Subcutaneous adipose tissue (tissue), 4 donors: ENCODE data around the gene SSR2. TPM values are rescaled to one million over a fixed set of nuclear protein-coding genes. Genes with fewer than 3 reads are reported as not detected.

Experiments used
- total RNA-seq, 4 donors: library from RNA; depleted of rRNA; stranded (reverse); fragments of >200 nt; gene quantifications; one replicate each; pipeline ENCODE4 v1.1.0, GENCODE V29; 2016
- TF ChIP-seq, protein P1 (sequence below): fragments of 450-650 bp; IDR thresholded peaks from one replicate; pipeline ENCODE4 v1.5.1; 2016; ENCODE audit warnings: low read depth, mild to moderate bottlenecking, control low read depth, antibody characterized with exemption, moderate library complexity

The SSR2 gene
- total RNA-seq, 4 donors from 2014 or later, result 117 to 238 (median 185) TPM

DNA sequence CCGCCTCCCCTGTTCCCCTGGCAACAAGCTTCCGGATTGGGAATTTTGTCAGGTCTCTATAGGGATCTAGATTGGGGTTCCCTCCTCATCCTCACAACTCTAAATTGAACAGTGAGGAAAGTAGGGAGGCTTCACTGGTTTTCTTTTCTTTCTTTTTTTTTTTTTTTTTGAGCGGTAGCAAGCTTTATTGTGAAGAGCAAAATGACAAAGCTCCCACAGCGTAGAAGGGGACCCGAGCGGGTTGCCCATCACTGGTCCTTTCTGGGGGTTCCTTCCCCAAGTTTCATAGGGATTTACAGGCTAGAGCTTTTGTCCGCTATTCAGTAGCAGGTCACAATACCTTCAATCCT, 52.7 kb downstream of the SSR2 start:
- TF ChIP-seq, protein P1, sequence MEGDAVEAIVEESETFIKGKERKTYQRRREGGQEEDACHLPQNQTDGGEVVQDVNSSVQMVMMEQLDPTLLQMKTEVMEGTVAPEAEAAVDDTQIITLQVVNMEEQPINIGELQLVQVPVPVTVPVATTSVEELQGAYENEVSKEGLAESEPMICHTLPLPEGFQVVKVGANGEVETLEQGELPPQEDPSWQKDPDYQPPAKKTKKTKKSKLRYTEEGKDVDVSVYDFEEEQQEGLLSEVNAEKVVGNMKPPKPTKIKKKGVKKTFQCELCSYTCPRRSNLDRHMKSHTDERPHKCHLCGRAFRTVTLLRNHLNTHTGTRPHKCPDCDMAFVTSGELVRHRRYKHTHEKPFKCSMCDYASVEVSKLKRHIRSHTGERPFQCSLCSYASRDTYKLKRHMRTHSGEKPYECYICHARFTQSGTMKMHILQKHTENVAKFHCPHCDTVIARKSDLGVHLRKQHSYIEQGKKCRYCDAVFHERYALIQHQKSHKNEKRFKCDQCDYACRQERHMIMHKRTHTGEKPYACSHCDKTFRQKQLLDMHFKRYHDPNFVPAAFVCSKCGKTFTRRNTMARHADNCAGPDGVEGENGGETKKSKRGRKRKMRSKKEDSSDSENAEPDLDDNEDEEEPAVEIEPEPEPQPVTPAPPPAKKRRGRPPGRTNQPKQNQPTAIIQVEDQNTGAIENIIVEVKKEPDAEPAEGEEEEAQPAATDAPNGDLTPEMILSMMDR, result no peak

DNA sequence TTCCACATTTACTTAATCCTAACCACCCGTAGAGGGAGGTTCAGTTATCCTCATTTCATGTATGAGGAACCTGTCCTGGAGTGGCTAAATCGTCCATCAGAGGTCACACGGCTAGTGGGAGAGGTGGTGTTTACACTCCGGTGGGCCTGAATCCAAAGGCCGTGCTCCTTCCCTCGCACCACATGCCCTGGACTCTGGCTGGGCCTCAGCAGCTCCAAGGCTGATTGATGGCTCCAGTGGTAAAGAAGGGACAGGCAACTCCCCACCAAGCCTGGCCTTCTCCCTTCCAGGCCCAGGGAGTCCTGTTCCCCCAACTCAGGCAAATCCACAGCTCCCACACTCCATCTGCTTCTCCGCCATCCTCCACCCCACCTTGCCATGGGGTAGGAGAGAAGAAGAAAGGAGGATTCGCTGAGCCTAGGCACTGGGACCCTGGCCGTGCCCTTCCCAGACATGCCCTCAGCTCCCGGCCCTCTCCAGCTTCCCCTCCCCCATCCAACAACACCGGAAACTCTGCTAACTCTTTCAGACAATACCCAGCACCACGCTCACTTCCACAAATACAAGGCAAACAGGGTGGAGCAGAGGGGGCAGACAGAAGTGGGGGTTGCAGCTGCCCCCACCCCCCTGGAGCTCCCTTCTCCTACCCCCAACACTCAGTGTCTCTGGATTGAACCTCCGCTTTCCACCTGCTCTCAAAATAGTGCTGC, 53.3 kb downstream of the SSR2 start:
- TF ChIP-seq, protein P1, result no peak

DNA sequence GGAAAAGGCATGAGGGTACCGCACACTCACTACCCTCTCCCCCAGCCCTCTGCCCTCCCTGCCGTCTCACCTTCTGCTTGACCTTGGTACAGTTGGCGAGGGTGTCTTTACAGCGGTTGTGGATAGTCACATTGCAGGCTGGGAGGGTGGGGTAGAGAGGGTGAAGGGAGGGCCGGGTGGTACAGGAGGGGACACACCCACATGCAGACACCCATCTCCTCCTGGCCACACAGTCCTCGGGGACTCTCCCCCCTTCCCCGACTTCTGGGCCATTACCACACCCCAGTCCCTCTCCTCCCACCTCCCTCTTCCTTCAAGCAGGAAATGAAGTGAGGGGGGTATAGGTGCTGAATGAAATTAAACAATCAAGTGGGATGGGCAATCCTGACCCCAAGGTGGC, 54.0 kb downstream of the SSR2 start:
- TF ChIP-seq, protein P1, result no peak

DNA sequence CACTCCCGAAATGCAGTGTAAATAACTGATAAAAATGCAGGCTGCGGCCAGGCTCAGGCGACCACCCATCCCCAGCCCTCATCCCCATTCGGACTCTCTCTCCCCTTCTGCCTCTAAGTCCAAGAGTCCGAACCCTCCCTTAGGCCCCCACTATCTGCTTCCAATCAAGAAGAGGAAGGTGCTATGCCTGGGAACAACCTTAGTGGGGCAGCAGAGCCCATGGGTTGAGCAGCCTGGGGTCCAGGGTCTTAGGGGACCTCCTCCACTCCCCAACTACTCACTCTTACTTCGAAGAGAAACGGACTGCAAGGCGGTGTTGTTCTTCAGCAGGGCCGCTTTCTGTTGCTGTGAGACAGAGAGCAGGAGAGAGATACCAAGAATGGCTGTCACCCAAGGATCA, 54.6 kb downstream of the SSR2 start:
- TF ChIP-seq, protein P1, result no peak

- TF ChIP-seq, protein P1, result no peak
These were observed 56.6 kb downstream of the SSR2 start for GRCh38 chr1:155964193-155964592.

- TF ChIP-seq, protein P1, result no peak
These were observed 58.0 kb downstream of the SSR2 start for GRCh38 chr1:155962599-155963211.

- TF ChIP-seq, protein P1, result no peak
These were observed 58.8 kb downstream of the SSR2 start for GRCh38 chr1:155961937-155962336.
